NCI-H1694 (cell line): ENCODE results near the gene ZNF70.

ENCODE experiments used
- DNase-seq: peaks from one replicate; lab custom pipeline; 2025; lab: John Stamatoyannopoulos, UW

ZNF70 gene

DNA sequence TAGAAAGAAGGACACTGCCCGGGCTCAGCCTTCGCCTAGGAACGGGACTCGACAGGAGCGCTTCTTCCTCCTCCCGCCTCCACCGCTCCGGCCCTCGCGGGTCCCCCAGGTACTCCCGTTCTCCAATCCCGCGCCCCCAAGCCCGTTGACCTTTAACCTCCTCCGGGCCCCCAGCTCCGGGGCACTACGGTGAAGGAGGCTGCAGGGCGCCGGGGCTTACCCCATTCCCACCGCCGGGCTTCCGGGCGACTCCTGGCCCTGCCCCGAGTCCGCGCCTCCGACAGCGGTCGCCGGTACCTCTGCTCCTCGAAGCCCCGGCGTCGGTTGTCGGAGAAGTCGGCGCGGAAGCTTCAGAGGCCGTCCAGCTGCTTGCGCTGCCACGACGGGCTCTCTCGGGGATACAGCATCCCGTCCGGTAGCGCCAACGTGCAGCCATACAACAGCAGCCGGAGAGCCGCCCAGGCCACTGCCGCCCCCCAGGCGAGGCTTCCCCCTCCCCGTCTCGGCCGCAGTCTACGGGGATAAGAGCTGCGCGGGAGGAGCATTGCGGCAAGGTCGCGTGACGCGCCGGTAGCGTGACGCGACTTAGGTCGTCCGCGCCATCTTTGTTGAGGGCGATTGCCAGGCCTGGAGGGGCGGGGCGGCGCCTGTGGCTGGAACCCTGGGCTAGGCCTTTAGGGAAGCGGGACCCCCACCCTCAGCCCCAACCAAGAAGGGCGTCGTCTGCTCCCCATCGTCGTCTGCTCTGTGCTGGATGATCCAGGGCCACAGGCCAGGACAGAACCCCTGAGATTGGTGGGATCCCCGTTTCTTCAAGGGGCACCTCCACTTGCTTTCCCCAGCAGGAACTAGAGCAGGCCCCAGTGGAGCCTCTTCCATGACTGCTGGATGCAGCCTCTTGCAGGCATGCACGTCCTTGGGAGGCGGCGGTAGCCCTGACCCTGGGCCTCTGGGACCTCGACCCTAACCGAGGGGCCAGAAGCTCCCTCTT lies 33.8 kb downstream of the ZNF70 start:
- DNase-seq, result peak; percentile 64

DNA sequence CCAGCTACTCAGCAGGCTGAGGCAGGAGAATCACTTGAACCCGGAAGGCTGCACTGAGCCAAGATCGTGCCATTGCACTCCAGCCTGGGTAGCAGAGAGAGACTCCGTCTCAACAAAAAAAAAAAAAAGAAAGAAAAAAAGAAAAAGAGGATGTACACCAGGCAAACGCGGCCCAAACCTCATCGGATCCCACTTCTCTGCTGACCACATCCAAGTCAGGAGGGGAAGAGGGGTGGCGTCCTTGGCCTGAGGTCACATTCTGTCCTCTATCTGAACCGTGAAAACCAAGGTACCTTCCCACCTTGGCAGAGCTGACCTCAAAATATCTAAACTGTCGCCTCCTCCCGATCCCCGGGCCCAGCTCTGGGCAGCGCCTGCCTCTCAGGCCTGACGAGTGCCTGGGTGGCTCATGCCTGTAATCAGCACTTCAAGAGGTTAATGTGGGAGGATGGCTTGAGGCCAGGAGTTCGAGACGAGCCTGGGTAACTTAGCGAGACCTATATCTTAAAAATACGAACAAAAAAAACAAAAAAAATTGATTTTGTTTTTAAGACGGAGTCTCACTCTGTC lies 35.0 kb downstream of the ZNF70 start:
- DNase-seq, result no peak

DNA sequence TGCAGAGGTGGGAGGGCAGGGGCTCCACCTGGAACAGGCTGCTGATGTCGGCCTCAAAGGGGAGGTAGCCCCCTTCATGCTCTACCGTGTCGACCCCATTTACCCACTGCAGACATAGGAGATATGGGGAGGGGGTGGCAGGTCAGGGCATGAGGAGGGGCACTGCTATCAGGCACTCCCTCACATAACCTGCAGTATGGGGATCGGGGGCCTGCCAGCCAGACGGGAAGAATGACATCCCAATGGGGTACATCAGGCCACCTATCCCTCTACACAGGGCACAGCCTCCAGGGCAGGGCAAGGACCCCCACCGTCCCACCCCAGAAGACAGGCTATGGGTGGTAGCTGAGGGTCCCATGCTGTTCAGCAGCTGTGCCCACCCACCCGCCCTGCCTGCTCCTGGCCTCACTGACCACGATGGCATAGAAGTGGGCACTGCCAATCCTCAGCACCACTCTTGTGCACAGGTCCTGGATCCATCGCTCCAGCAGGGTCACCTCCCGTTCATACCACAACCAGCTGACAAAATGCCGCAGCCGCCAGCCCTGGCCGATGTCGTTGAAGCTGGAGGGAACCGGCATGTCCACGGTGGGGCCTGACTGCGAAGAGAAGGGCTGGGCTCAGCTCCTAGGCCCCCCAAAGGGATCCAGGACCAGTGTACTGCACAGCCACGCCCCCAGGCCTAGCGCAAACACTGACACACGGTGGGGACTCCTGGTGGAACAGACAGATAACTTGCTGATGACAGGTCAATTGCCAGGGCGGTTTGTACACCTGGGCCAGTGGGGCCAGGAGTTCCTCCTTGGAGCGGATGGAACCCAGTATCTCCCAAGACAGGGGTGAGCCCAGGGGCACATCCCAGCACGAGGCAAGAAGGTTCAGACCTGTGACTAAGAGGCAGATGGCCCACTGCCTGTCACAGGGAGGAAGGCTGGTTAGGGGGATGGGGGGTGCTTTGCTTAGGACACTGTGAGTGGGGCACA lies 36.0 kb downstream of the ZNF70 start:
- DNase-seq, result no peak

DNA sequence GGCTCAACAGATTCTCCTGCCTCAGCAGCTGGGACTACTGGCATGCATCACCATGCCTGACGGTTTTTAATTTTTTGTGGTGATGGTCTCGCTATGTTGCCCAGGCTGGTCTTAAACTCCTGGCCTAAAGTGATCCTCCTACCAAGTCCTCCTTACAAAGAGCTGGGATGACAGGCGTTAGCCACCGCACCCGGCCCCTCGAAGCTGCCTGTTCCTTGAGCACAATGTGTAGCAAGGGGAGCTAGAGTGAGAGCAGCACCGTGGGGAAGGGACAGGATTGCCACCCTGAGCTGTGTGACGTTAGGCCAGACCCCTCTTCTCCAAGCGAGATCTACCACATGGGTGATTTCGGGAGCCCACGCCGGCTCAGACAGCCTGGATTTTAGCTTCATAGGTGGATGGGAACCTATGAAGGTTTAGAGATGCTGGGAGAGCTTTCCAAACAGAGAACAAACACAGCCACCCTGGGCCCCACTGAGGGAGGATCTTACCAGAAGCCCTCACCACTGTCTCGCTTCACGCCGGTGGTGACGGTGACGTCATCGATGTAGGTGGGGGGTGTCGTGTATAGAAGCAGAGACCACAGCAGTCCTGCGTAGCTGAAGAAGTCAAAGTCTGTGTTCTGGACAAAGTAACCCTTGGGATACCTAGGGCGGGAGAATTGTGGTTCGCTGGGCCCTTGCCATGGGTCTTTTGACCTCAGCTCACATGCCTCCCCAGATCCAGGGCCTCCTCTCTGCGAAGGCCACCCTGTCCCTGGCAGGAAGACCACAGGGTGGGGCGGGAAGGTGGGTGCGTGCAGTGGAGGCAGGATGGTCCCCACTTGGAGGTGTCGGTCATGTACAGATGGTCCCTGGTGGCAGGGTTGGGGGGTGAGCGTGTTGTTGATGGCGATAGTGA lies 37.0 kb downstream of the ZNF70 start:
- DNase-seq, result no peak

DNA sequence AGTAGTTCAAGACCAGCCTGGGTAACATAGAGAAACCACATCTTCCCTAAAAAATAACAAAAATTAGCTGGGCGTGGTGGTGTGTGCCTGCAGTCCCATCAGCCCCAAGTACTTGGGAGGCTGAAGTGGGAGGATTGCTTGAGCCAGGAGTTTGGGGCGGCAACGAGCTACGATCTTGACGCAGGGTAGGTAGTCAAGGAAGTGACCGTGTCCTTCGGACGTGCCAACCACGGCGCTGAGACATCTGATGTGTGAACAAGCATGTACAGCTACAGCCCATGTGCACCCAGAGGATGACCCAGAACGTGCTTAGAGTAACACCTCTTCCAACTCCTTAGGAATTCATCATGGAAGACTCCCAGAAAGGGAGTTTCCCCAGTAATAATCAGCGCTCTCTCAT lies 38.7 kb downstream of the ZNF70 start:
- DNase-seq, result no peak

DNA sequence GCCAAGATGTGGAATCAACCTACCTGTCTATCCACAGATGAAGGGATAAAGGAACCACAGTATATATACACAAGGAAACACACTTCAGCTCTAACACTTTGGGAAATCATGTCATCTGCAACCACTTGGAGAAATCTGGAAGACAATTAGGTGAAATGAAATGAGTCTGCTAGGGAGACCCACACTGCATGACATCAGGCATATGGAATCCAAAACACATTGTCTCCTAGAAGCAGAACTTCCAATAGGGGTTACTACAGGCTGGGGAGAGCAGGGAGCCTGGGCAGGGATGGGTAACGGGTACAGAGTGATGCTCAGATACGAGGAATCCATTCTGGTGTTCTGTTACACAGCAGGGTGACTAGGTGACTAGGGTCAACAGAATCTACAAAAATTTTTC lies 41.8 kb downstream of the ZNF70 start:
- no peak for DNase-seq

DNA sequence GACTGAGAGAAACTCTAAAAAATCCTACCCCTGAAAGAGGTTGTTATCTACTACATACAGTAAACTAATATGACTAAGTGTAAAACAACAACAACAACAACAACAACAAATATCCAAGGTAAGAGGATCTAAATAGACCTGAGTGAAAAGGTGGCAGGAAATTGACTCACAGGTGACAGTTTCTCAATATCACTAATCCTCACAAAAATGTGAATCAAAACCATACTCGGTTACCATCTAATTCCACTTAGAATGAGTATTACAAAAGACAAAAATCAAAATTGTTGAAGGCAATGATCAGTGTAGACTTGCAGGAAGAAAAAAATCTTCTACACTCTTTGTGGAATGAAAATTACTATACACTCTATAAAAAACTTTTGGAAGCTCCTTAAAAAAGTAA lies 42.6 kb downstream of the ZNF70 start:
- DNase-seq, result no peak

DNA sequence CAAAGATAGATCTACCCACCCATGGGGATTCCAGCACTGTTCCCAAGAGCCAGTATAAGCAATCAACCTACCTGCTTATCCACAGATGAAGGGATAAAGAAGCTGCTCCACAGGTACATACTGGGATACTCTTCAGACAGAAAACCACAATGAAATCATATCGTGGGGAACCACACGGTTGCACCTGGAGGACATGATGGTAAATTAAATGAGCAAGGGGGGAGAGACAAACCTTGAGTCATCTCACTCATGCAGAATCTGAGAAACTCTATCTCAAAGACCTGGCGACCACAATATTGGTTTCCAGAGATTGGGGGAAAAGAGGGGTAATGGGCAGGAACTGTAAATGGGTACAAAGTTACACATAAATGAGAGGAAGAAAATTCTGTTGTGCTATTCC lies 45.6 kb downstream of the ZNF70 start:
- DNase-seq, result no peak

DNA sequence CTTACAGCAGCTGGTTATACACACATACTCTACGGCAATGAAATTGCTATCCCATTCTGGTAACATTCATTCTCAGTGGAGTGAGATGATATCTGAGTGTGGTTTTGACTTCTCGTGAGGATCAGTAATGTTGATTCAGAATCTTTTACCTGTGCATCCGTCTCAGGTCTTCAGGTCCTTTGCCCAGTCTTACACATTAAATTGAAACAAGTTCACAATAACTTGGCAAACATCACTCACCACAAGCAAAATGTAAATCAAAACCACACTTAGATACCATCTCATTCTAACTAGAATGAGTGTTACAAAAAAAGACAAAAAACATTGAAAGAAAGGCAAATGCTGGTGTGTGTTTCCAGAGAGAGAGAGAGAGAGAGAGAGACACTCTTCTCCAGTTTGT lies 46.1 kb downstream of the ZNF70 start:
- DNase-seq, result no peak

DNA sequence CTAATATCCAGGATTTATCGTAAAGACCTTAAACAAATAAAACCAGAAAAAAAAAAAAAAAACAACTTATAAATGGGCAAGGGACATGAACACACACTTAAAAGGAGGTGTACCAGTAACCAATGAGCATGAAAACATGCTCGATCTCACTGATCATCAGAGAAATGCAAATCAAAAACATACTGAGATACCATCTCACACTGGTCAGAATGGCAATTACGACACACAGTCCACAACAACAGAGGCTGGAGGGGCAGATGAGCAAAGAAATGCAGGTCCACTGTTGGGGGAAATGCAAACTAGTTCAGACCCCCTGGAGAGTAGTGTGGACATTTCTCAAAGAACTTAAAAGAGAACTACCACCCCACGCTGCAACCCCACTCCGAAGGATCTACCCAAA lies 46.9 kb downstream of the ZNF70 start:
- no peak for DNase-seq

DNA sequence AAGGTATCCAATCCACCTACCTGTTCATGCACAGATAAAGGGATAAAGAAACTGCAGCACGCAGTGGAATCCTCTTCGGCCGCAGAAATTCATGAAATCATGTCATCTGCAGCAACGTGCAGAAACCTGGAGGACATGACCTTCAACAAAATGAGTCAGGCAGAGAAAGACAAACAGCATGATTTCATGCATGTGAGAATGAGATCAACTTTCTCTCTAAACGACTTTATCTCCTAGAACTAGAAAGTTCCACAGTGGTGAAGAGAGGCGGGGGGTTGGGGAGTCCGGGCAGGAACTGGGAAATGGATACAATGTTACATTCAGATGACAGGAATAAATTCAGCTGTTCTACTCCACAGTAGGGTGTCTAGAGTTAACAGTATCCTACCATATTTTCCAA lies 50.2 kb downstream of the ZNF70 start:
- DNase-seq, result no peak

DNA sequence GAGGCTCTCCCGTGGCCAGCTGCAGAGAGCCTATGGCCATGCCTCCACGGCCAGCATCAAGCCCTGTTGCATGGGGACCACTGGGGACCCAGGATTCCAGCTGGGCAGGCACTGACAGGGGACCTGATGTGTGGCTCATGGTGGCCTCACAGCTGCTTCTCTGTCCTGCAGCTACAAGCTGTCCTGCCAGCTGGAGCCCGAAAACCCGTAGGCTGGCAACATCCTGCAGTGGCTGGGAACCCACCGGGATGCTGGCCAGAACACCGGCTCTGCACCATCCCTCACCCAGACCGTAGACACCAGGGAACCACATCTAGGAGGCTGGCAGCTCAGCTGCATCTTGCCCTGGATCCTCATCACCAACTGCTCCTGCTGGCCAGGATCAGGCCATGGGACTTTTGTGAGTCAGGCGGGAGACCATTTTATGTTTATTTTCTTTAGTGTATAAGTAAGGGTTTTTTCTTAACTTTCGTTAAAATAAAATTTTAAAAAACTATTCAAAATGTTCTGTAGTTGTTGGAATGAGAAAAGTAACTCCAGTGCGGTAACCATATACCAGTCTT lies 52.2 kb downstream of the ZNF70 start:
- DNase-seq, result no peak

DNA sequence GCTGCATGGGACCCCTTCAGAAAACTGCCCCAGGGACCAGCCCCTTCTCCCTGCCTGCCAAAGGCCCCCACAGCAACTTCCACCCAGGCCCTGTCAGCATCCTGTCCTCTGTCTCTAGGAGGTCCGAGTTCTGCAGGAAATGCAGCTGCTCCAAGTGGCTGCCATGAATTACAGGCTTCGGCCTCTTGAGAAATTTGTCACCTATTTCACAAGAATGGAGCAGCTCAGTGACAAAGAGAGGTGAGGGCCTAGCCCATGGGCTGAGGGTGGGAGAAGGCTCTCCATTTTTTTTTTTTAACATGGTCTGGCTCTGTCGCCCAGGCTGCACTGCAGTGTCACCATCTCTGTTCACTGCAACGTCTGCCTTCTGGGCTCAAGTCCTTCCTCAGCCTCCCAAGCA lies 52.8 kb downstream of the ZNF70 start:
- no peak for DNase-seq

DNA sequence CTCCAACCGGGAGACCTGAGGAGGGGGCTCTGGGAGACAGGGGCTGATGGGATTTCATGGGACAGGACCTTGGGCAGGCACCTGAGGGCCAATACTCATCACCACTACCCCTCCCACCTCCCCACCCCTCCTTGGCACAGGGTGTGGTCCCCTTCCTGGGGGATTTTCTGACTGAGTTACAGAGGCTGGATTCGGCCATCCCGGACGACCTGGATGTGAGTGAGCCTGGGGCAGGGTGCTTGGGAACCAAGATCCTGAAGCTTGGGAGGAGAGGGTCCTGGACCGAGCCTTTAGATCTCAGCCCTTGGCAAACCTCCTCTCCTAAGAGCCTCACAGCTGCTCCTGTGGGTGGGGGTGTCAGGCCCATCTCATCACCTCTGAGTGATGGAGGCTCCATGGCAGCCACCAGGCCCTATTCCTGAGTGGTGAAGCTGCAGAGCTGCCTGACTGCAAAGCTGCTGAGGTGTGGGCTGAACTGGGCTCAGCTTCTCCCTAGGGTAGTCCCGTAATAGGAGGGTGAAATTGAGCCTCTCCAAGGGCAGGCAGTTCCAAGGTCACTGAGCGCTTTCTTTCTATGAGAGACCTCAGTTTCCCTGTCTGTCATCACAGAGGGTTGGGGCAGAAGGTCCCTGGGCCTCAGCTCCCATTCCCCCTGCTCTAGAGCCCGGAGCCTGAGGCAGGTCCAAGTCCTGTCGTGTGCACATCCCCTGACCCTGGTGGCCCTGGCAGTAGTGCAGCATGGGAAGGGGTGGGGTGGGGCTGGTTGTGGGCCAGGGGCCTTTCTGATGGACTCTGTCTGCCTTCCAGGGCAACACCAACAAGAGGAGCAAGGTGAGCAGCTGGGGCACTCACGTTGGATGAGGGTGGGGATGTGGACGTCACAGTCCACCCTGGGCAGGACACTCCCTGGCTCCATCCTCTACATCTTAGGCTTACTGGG lies 53.6 kb downstream of the ZNF70 start:
- DNase-seq, result no peak

DNA sequence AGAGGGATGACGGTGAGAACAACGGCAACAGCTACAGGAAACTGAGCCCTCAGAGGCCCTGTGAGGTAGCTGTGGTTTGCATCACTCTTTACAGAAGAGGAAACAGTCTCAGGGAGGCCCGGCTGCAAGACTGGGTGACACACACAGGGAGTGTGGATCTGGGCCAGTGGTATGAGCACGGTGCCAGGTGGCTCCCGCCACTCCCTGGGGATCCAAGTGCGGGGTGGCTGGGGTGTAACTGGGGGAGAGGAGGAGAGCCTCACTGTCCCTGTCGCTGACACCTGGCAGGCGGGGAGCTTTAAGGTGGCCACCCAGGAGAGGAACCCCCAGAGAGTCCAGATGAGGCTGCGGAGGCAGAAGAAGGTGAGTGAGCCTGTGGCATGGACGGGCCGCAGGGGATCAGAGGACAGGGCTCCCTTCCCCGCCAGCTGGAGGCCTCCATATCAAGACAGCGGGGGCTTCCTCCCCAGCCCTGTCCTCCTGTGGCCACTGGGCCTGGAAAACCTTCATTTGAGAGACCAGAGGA lies 54.5 kb downstream of the ZNF70 start:
- no peak for DNase-seq

DNA sequence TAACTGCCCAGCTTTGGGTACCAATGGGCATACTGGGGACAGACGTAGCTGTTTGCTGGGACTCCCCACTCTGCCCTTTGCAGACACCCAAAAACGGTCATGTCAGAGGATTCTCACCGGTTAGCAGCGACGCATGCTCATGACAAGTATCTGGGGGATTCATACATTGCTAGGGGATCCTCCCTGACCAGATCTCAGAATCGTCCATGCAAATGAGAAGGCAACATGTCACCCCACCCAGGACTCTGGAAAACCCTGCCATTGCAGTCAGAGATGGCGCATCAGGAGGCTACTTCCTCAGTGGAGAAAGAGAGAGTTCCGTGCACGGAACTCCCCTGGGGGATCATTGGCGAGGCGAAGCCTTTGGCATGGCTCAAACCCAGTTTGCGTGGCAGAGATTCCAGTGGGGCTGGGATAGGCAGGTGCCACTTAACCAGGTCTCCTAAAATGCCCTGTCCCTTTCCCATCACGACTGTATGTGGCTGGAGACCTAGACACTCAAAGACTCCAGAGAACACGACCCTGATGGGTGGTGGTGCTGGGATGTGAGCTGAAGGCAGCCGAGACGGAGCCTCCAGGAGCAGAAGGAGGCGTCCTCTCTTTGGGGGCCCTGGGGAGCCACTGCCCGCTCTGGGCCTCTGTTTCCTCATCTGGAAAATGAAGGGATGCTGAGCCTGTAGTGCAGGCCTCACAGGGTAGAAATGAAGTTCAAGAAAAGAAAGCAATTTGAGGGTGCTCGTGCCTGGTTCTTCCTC lies 55.2 kb downstream of the ZNF70 start:
- DNase-seq, result no peak

DNA sequence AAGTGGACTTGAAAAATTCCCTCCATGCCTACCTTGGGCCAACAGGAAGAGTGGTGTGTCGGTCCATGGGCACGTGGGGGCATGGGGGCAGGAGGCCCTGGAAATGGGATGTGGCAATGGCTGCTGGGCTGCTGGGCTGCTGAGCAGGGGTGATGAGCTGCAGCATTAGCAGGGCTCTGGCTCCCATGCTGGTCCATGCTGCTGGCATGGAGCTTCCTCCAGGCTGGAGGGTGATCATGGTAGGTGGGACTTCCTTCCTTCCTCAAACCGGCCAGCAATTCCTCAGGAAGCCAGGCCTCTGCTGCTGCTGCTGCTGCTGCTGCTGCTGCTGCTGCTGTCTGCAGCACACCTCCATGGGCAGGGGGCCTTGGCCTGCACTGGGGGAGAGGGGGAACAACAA lies 55.8 kb downstream of the ZNF70 start:
- DNase-seq, result no peak

DNA sequence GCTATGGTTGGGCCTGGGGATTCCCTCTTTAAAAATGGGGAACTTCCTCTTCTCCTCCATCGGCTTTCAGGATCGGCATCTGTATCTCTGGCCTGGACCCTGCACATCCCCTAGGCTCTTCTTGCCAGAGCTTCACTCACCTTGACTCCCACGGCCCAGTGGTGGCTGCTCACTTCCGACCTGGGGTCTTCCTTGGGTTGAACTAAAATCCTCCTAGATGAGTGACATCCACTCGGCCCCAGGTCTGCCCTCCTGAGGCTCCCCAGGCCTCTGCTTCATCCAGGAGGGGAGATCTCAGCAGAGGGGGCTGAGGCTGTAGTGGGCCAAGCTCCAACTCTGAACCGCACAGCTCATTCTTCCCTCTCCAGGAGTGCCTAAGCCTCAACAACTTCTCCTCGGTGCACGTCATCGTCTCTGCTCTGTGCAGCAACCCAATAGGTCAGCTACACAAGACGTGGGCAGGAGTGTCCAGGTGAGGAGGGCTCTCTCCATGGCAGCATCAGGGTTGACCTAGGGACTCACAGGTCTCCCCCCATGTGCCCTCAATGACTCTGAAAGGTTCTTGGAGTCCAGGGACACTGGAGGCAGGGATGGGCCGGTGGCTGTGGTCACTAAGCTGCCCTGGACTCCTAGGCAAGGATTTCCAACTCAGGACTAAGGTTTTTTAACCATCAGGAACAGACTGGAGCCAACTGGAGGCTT lies 56.8 kb downstream of the ZNF70 start:
- no peak for DNase-seq
